Upper lobe of right lung (tissue), 1 donor: ENCODE data around the gene BEND6. TPM values are rescaled to one million over a fixed set of nuclear protein-coding genes. Genes with fewer than 3 reads are reported as not detected.
"Not testable (repeated sequence)": the region's sequence is repeated elsewhere in the genome, so short reads cannot be mapped to it uniquely, and the experiment has no call there.

Experiments used
- ATAC-seq: fragments of 200-7000 bp; cut with Tn5 transposase; one replicate; pipeline ENCODE4 v1.9.1; 2020; ENCODE audit warnings: mild to moderate bottlenecking, moderate library complexity
- DNase-seq: peaks from one replicate; pipeline ENCODE4 v3.0.0-alpha.2; 2020
- H3K27ac ChIP-seq: fragments of 200-600 bp; one replicate; pipeline ENCODE4 v1.8.0; 2022
- H3K27me3 ChIP-seq: fragments of 200-600 bp; one replicate; pipeline ENCODE4 v1.8.0; 2022; ENCODE audit warnings: mild to moderate bottlenecking
- H3K36me3 ChIP-seq: fragments of 200-600 bp; one replicate; pipeline ENCODE4 v1.8.0; 2022
- H3K4me1 ChIP-seq: fragments of 200-600 bp; one replicate; pipeline ENCODE4 v1.8.0; 2022
- H3K4me3 ChIP-seq: fragments of 200-600 bp; one replicate; pipeline ENCODE4 v1.8.0; 2022; ENCODE audit warnings: mild to moderate bottlenecking
- H3K9me3 ChIP-seq: fragments of 200-600 bp; one replicate; pipeline ENCODE4 v1.8.0; 2022
- CTCF ChIP-seq: fragments of 200-600 bp; IDR thresholded peaks from one replicate; pipeline ENCODE4 v1.8.0; 2022; ENCODE audit warnings: antibody characterized with exemption
- intact Hi-C: fragments of 100-400 bp; cut with DNase I; formaldehyde crosslinking; loops from one replicate; pipeline ENCODE4 v1.11.0; 2022
- total RNA-seq: library from RNA; stranded (reverse); fragmentation: NEBNext Ultra II Directional; extraction: Animal tissue kit (Norgen Biotek cat#: 25700); gene quantifications from one replicate; pipeline ENCODE4 v1.2.1, GENCODE V29; 2021
- donor health status: DM: no; HTN: yes; CAD: no; lungs with severe emphysema.

BEND6 gene
- total RNA-seq, 1 donor from 2014 or later, result 1.2 TPM

- H3K27me3 ChIP-seq, result peaks cover 12% of the 10 kb centered on the region
- H3K27ac ChIP-seq, result no peak overlapping the region
- no peaks in the 10 kb centered on the region for H3K9me3 ChIP-seq
- intact Hi-C loops, result no loop called here
- H3K4me3 ChIP-seq, result no peak overlapping the region
- peak; percentile 21 for ATAC-seq
- H3K36me3 ChIP-seq, result no peaks in the 10 kb centered on the region
- no peaks in the 10 kb centered on the region for H3K4me1 ChIP-seq
- TF ChIP-seq CTCF, result no peak
- DNase-seq, result no peak
Observed at GRCh38 chr6:57040011-57040410, 85.1 kb downstream of the BEND6 start.

GRCh38 chr6:57044061-57044460 is 89.2 kb downstream of the BEND6 start:
- intact Hi-C loops, DNase-seq, H3K4me3 ChIP-seq, H3K27me3 ChIP-seq, ATAC-seq, H3K4me1 ChIP-seq, H3K27ac ChIP-seq, H3K9me3 ChIP-seq, H3K36me3 ChIP-seq: not testable (repeated sequence)

- Histone ChIP-seq H3K4me1 (peaks cover 4% of the 10 kb centered on the region), H3K9me3 (no peaks in the 10 kb centered on the region), H3K27ac (no peak overlapping the region), H3K27me3 (peaks cover 7% of the 10 kb centered on the region), H3K36me3 (no peaks in the 10 kb centered on the region), H3K4me3 (no peak overlapping the region)
- DNase-seq, result no peak
- ATAC-seq, result no peak
- TF ChIP-seq CTCF, result no peak
- intact Hi-C loops, result no loop called here
Observed at GRCh38 chr6:57044568-57044967, 89.7 kb downstream of the BEND6 start.

GRCh38 chr6:57046332-57047256 is 91.7 kb downstream of the BEND6 start, which contains the start of gene KIAA1586:
Gene KIAA1586 (plus strand): TSS chr6:57046693. CDS start chr6:57046756, 63 bp downstream.
- H3K4me1 ChIP-seq, H3K27me3 ChIP-seq, intact Hi-C loops, H3K9me3 ChIP-seq: not testable (repeated sequence)
- H3K36me3 ChIP-seq, result peaks cover 12% of the 10 kb centered on the region
- peak within 1 kb of the TSS; percentile 64 for H3K4me3 ChIP-seq
- peak within 1 kb of the TSS; percentile 55 for H3K27ac ChIP-seq
- ATAC-seq (peak; percentile 99), DNase-seq (peak; percentile 94)

GRCh38 chr6:57047257-57047585 is 92.3 kb downstream of the BEND6 start:
- H3K27ac ChIP-seq, ATAC-seq, H3K4me3 ChIP-seq, intact Hi-C loops, H3K4me1 ChIP-seq, H3K27me3 ChIP-seq, DNase-seq, H3K9me3 ChIP-seq: not testable (repeated sequence)
- peaks cover 17% of the 10 kb centered on the region for H3K36me3 ChIP-seq

GRCh38 chr6:57047859-57048258 is 93.0 kb downstream of the BEND6 start:
- H3K4me3 ChIP-seq, H3K4me1 ChIP-seq, H3K27ac ChIP-seq, intact Hi-C loops, H3K27me3 ChIP-seq, H3K9me3 ChIP-seq, DNase-seq, ATAC-seq: not testable (repeated sequence)
- peaks cover 24% of the 10 kb centered on the region for H3K36me3 ChIP-seq

GRCh38 chr6:57048577-57048976 is 93.7 kb downstream of the BEND6 start:
- Histone ChIP-seq H3K36me3 (peaks cover 31% of the 10 kb centered on the region), H3K4me3 (no peak overlapping the region), H3K9me3 (no peaks in the 10 kb centered on the region), H3K27ac (no peak overlapping the region), H3K27me3 (no peaks in the 10 kb centered on the region), H3K4me1 (peaks cover 4% of the 10 kb centered on the region)
- intact Hi-C loops, result no loop called here
- ATAC-seq (no peak), DNase-seq (no peak)
- TF ChIP-seq CTCF, result no peak
